ENCODE results near the gene NME4. TPM values are rescaled to one million over a fixed set of nuclear protein-coding genes. Genes with fewer than 3 reads are reported as not detected.

Gene NME4
- total RNA-seq, 1 experiment from 2014 or later, result 261 TPM

DNA sequence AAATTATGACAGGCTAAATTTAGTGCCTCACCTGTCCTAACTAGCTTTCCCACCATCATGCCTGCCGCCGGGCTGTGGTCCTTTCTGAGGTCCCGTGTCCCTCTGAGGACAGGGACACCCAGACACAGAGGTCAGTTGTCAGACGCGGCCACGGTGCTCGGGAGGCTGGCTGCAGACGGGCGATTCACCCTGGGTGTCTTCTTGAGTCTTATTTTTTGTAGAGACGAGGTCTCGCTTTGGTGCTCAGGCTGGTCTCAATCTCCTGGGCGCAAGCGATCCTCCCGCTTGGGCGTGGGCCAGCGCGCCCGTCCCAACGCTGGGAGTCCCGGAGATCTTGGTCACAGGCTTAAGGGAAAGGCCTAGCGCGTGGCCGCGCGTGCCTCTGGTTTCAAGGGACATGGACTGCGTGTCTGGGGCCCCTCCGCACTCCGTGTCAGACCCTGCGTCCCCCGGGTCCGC lies 27.7 kb downstream of the NME4 start:
- Histone ChIP-seq H3K4me1 (ENCODE audit: insufficient read depth, low read length, poor library complexity, severe bottlenecking) (peaks cover 8% of the 10 kb centered on the region), H3K4me3 (ENCODE audit: low read depth, low read length, poor library complexity, severe bottlenecking) (peak overlapping the region; percentile 89), H3K36me3 (ENCODE audit: insufficient read depth, low read length, poor library complexity, severe bottlenecking) (no peaks in the 10 kb centered on the region), H3K9me3 (ENCODE audit: low read depth, low read length, poor library complexity, severe bottlenecking) (no peaks in the 10 kb centered on the region), H3K27ac (ENCODE audit: low read depth, low read length, poor library complexity, severe bottlenecking) (peak overlapping the region; percentile 59), H3K27me3 (replicated peaks; ENCODE audit: insufficient read depth, low read depth, low read length, poor library complexity) (no peaks in the 10 kb centered on the region)
- DNase-seq (ENCODE audit: low spot score), result peak; percentile 60
- TF ChIP-seq, protein P1, sequence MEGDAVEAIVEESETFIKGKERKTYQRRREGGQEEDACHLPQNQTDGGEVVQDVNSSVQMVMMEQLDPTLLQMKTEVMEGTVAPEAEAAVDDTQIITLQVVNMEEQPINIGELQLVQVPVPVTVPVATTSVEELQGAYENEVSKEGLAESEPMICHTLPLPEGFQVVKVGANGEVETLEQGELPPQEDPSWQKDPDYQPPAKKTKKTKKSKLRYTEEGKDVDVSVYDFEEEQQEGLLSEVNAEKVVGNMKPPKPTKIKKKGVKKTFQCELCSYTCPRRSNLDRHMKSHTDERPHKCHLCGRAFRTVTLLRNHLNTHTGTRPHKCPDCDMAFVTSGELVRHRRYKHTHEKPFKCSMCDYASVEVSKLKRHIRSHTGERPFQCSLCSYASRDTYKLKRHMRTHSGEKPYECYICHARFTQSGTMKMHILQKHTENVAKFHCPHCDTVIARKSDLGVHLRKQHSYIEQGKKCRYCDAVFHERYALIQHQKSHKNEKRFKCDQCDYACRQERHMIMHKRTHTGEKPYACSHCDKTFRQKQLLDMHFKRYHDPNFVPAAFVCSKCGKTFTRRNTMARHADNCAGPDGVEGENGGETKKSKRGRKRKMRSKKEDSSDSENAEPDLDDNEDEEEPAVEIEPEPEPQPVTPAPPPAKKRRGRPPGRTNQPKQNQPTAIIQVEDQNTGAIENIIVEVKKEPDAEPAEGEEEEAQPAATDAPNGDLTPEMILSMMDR (conservative IDR thresholded peaks at IDR 0.05; ENCODE audit: low read depth, low read length), result no peak
- TF ChIP-seq EZH2 (IDR thresholded peaks at IDR 0.05; ENCODE audit: borderline replicate concordance, low read depth, low read length, poor library complexity, severe bottlenecking), result no peak
- intact Hi-C loops (cut with micrococcal nuclease; ENCODE audit: unreplicated experiment), result no loop called here
- CTCF ChIA-PET, result interaction anchor here (0.7 kb wide), 1 partner anchor 71 kb away, joined by 3 read pairs; no protein-coding TSS in a partner anchor
- POLR2A ChIA-PET (ENCODE audit: low non-redundant PET), result no interaction called here
- no TSS peak for BruUV-seq (replicated peaks)

DNA sequence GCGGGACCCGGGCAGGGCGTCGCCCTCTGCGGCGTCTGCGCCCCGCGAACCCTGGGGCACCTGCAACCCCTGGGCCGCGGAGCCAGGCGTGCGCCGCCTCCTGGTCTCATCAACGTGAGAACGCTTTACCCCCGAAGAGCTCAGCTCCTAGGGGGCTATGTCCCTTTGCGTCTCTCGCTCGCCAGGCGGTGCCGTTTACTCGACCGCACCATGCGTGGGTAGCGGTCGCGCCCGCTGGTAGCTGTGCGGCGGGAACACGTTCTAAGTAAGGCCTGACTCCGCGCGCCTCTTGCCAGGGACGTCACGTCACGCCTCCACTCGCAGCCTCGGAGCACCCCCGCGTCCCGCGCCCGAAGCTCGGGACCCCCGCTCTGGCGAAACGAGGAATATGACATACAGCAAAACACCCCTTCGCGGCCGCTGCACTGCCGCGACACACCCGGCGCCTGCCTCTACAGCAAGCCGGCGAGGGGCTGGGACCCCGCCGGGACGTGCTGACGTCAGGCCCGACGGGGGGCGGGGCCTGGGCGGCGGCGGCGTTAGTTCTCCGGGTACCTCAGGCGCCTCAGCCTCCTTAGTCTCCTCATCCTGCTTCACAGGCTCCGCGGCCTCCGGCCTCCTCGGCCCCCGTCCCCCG lies 28.2 kb downstream of the NME4 start, which contains the start of gene RAB11FIP3:
TSS of gene RAB11FIP3 (plus strand) at position 568 of the 637 bp plus-strand sequence. CDS start 358 bp downstream, outside the sequence.
- H3K9me3 ChIP-seq (ENCODE audit: low read depth, low read length, poor library complexity, severe bottlenecking), result no peaks in the 10 kb centered on the region
- intact Hi-C loops (cut with micrococcal nuclease; ENCODE audit: unreplicated experiment), result no loop called here
- ChIA-PET POLR2A (ENCODE audit: low non-redundant PET) (interaction anchor here (0.7 kb wide), 1 partner anchor 98 kb away, joined by 13 read pairs; no protein-coding TSS in a partner anchor), CTCF (no interaction called here)
- no peaks in the 10 kb centered on the region for H3K36me3 ChIP-seq (ENCODE audit: insufficient read depth, low read length, poor library complexity, severe bottlenecking)
- BruUV-seq (replicated peaks), result no TSS peak
- no peak for TF ChIP-seq EZH2 (IDR thresholded peaks at IDR 0.05; ENCODE audit: borderline replicate concordance, low read depth, low read length, poor library complexity, severe bottlenecking)
- TF ChIP-seq, protein P1 (conservative IDR thresholded peaks at IDR 0.05; ENCODE audit: low read depth, low read length), result peak; percentile 41
- peak within 1 kb of the TSS; percentile 59 for H3K27ac ChIP-seq (ENCODE audit: low read depth, low read length, poor library complexity, severe bottlenecking)
- peaks cover 8% of the 10 kb centered on the region for H3K4me1 ChIP-seq (ENCODE audit: insufficient read depth, low read length, poor library complexity, severe bottlenecking)
- DNase-seq (ENCODE audit: low spot score), result peak; percentile 94
- peak within 1 kb of the TSS; percentile 89 for H3K4me3 ChIP-seq (ENCODE audit: low read depth, low read length, poor library complexity, severe bottlenecking)
- H3K27me3 ChIP-seq (replicated peaks; ENCODE audit: insufficient read depth, low read depth, low read length, poor library complexity), result no peaks in the 10 kb centered on the region

DNA sequence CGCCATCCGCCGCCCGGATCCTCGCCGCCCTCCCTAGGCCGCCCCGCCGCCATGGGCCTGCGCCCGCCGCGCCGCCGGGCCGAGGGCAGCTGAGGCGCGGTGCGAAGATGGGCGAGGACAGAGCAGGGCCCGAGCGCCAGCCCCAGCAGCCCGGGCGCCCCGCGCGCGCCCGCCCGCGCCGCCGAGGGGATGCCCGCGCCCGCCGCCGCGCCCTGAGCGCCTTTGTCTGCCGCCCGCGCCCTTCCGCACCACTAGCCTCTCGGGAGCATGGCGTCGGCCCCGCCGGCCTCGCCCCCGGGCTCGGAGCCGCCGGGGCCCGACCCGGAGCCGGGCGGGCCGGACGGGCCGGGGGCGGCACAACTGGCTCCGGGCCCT lies 28.7 kb downstream of the NME4 start:
- intact Hi-C loops (cut with micrococcal nuclease; ENCODE audit: unreplicated experiment), result no loop called here
- Histone ChIP-seq H3K27me3 (replicated peaks; ENCODE audit: insufficient read depth, low read depth, low read length, poor library complexity) (no peaks in the 10 kb centered on the region), H3K4me3 (ENCODE audit: low read depth, low read length, poor library complexity, severe bottlenecking) (peak overlapping the region; percentile 89), H3K9me3 (ENCODE audit: low read depth, low read length, poor library complexity, severe bottlenecking) (no peaks in the 10 kb centered on the region), H3K27ac (ENCODE audit: low read depth, low read length, poor library complexity, severe bottlenecking) (peak overlapping the region; percentile 59), H3K4me1 (ENCODE audit: insufficient read depth, low read length, poor library complexity, severe bottlenecking) (peaks cover 8% of the 10 kb centered on the region), H3K36me3 (ENCODE audit: insufficient read depth, low read length, poor library complexity, severe bottlenecking) (no peaks in the 10 kb centered on the region)
- no peak for TF ChIP-seq EZH2 (IDR thresholded peaks at IDR 0.05; ENCODE audit: borderline replicate concordance, low read depth, low read length, poor library complexity, severe bottlenecking)
- TF ChIP-seq, protein P1 (conservative IDR thresholded peaks at IDR 0.05; ENCODE audit: low read depth, low read length), result no peak
- no peak for DNase-seq (ENCODE audit: low spot score)
- ChIA-PET CTCF (no interaction called here), POLR2A (ENCODE audit: low non-redundant PET) (interaction anchor here (0.7 kb wide), 1 partner anchor 98 kb away, joined by 13 read pairs; no protein-coding TSS in a partner anchor)
- no TSS peak for BruUV-seq (replicated peaks)

Measured in A673 (cell line).